ENCODE data around the gene OR4E2.
"Not testable (repeated sequence)": the region's sequence is repeated elsewhere in the genome, so short reads cannot be mapped to it uniquely, and the experiment has no call there.

OR4E2 gene

GRCh38 chr14:21675566-21675965 is 21.9 kb downstream of the OR4E2 start:
- H3K27ac ChIP-seq = no peak overlapping the region
- no peak overlapping the region for H3K4me2 ChIP-seq (ENCODE audit: low read length)
- no peak for TF ChIP-seq CTCF (IDR thresholded peaks at IDR 0.05)
- no peaks in the 10 kb centered on the region for H3K36me3 ChIP-seq (ENCODE audit: control insufficient read depth, insufficient read depth, low read length)
- H3K4me1 ChIP-seq = no peaks in the 10 kb centered on the region
- no peak overlapping the region for H3K4me3 ChIP-seq (ENCODE audit: low read depth, low read length)
- no peaks in the 10 kb centered on the region for H3K27me3 ChIP-seq (ENCODE audit: control insufficient read depth, insufficient read depth, low read length)
- H2AFZ ChIP-seq = no peak overlapping the region
- H3K9me3 ChIP-seq (ENCODE audit: control insufficient read depth, low read length) = no peaks in the 10 kb centered on the region
- H3K9ac ChIP-seq = no peak overlapping the region
- no peaks in the 10 kb centered on the region for H3K79me2 ChIP-seq

GRCh38 chr14:21680072-21680471 is 26.4 kb downstream of the OR4E2 start:
- no peaks in the 10 kb centered on the region for H3K4me1 ChIP-seq
- H3K9ac ChIP-seq = no peak overlapping the region
- H3K27ac ChIP-seq = no peak overlapping the region
- H3K36me3 ChIP-seq (ENCODE audit: control insufficient read depth, insufficient read depth, low read length) = no peaks in the 10 kb centered on the region
- no peak overlapping the region for H2AFZ ChIP-seq
- no peak overlapping the region for H3K4me2 ChIP-seq (ENCODE audit: low read length)
- no peak overlapping the region for H3K4me3 ChIP-seq (ENCODE audit: low read depth, low read length)
- H3K9me3 ChIP-seq (ENCODE audit: control insufficient read depth, low read length) = no peaks in the 10 kb centered on the region
- H3K79me2 ChIP-seq = no peaks in the 10 kb centered on the region
- no peaks in the 10 kb centered on the region for H3K27me3 ChIP-seq (ENCODE audit: control insufficient read depth, insufficient read depth, low read length)
- no peak for TF ChIP-seq CTCF (IDR thresholded peaks at IDR 0.05)

GRCh38 chr14:21686468-21686867 is 32.8 kb downstream of the OR4E2 start:
- H2AFZ ChIP-seq = no peak overlapping the region
- no peaks in the 10 kb centered on the region for H3K36me3 ChIP-seq (ENCODE audit: control insufficient read depth, insufficient read depth, low read length)
- no peak overlapping the region for H3K4me3 ChIP-seq (ENCODE audit: low read depth, low read length)
- H3K27ac ChIP-seq = no peak overlapping the region
- no peaks in the 10 kb centered on the region for H3K9me3 ChIP-seq (ENCODE audit: control insufficient read depth, low read length)
- H3K9ac ChIP-seq = no peak overlapping the region
- no peaks in the 10 kb centered on the region for H3K27me3 ChIP-seq (ENCODE audit: control insufficient read depth, insufficient read depth, low read length)
- no peak for TF ChIP-seq CTCF (IDR thresholded peaks at IDR 0.05)
- H3K4me1 ChIP-seq = no peaks in the 10 kb centered on the region
- H3K4me2 ChIP-seq (ENCODE audit: low read length) = no peak overlapping the region
- no peaks in the 10 kb centered on the region for H3K79me2 ChIP-seq

GRCh38 chr14:21694425-21694824 is 40.8 kb downstream of the OR4E2 start:
- Histone ChIP-seq H3K36me3 (ENCODE audit: control insufficient read depth, insufficient read depth, low read length) (no peaks in the 10 kb centered on the region), H3K4me2 (ENCODE audit: low read length) (no peak overlapping the region), H3K4me1 (no peaks in the 10 kb centered on the region), H3K79me2 (no peaks in the 10 kb centered on the region), H3K9ac (no peak overlapping the region), H3K9me3 (ENCODE audit: control insufficient read depth, low read length) (no peaks in the 10 kb centered on the region), H2AFZ (no peak overlapping the region), H3K27me3 (ENCODE audit: control insufficient read depth, insufficient read depth, low read length) (no peaks in the 10 kb centered on the region), H3K4me3 (ENCODE audit: low read depth, low read length) (no peak overlapping the region), H3K27ac (no peak overlapping the region)
- TF ChIP-seq CTCF (IDR thresholded peaks at IDR 0.05) = no peak

- not testable (repeated sequence) for H3K4me1 ChIP-seq; H3K79me2 ChIP-seq; H3K27ac ChIP-seq; H3K36me3 ChIP-seq (ENCODE audit: control insufficient read depth, insufficient read depth, low read length); H2AFZ ChIP-seq; H3K9ac ChIP-seq; H3K27me3 ChIP-seq (ENCODE audit: control insufficient read depth, insufficient read depth, low read length); H3K9me3 ChIP-seq (ENCODE audit: control insufficient read depth, low read length); H3K4me3 ChIP-seq (ENCODE audit: low read depth, low read length); H3K4me2 ChIP-seq (ENCODE audit: low read length)
Observed at GRCh38 chr14:21697662-21698061, 44.0 kb downstream of the OR4E2 start.

- not testable (repeated sequence) for H3K4me2 ChIP-seq (ENCODE audit: low read length); H3K27ac ChIP-seq; H3K27me3 ChIP-seq (ENCODE audit: control insufficient read depth, insufficient read depth, low read length); H3K4me3 ChIP-seq (ENCODE audit: low read depth, low read length); H3K9me3 ChIP-seq (ENCODE audit: control insufficient read depth, low read length); H3K9ac ChIP-seq; H2AFZ ChIP-seq; H3K79me2 ChIP-seq; H3K4me1 ChIP-seq; H3K36me3 ChIP-seq (ENCODE audit: control insufficient read depth, insufficient read depth, low read length)
Observed at GRCh38 chr14:21698538-21698937, 44.9 kb downstream of the OR4E2 start.

Measured in parathyroid adenoma (tissue), 2 donors.